HepG2 (cell line): ENCODE measurements around the gene ZBTB8OS. TPM values are rescaled to one million over a fixed set of nuclear protein-coding genes. Genes with fewer than 3 reads are reported as not detected.
A peak's percentile ranks its signal among the peaks of the same experiment; 100 is the strongest.

Source experiments
- ATM ChIP-seq: fragments of 450-650 bp; IDR thresholded peaks from 2 replicates; pipeline ENCODE4 v1.7.1; 2017; ENCODE audit warnings: mild to moderate bottlenecking, borderline replicate concordance
- BCL6 ChIP-seq: IDR thresholded peaks from 2 replicates; pipeline ENCODE4 v1.6.1; 2016; ENCODE audit warnings: missing genetic modification reagents, missing compliant biosample characterization
- BRD4 ChIP-seq: sonication (generic); formaldehyde crosslinking; IDR thresholded peaks from 2 replicates; pipeline ENCODE4 v1.4.0; 2020; ENCODE audit warnings: missing genetic modification reagents
- CHD2 ChIP-seq: IDR thresholded peaks from 2 replicates; pipeline ENCODE4 v1.6.1; 2011; ENCODE audit warnings: low read depth, low read length, improper control_type of control experiment
- DR1 ChIP-seq: sonication (generic); formaldehyde crosslinking; IDR thresholded peaks from 2 replicates; pipeline ENCODE4 v1.8.0; 2021; ENCODE audit warnings: mild to moderate bottlenecking, missing genetic modification reagents, inconsistent platforms
- KLF6 ChIP-seq: IDR thresholded peaks from 2 replicates; pipeline ENCODE4 v1.8.0; 2016; ENCODE audit warnings: missing biosample characterization, missing genetic modification reagents
- MTF2 ChIP-seq: sonication (generic); formaldehyde crosslinking; IDR thresholded peaks from 2 replicates; pipeline ENCODE4 v1.5.0; 2020; ENCODE audit warnings: missing genetic modification reagents, borderline replicate concordance
- NFAT5 ChIP-seq: sonication (generic); formaldehyde crosslinking; IDR thresholded peaks from 2 replicates; pipeline ENCODE4 v1.4.0; 2020; ENCODE audit warnings: missing genetic modification reagents
- NFATC3 ChIP-seq: sonication (generic); formaldehyde crosslinking; IDR thresholded peaks from 2 replicates; pipeline ENCODE4 v1.5.1; 2020; ENCODE audit warnings: mild to moderate bottlenecking, missing genetic modification reagents
- NFRKB ChIP-seq: fragments of 450-650 bp; IDR thresholded peaks from 2 replicates; pipeline ENCODE4 v1.6.1; 2017
- ONECUT2 ChIP-seq: sonication (generic); formaldehyde crosslinking; IDR thresholded peaks from 2 replicates; pipeline ENCODE4 v1.4.0; 2020; ENCODE audit warnings: missing genetic modification reagents
- POLR2AphosphoS5 ChIP-seq: IDR thresholded peaks from 2 replicates; pipeline ENCODE4 v1.6.1; 2012; ENCODE audit warnings: low read depth, low read length
- RARG ChIP-seq: sonication (generic); formaldehyde crosslinking; IDR thresholded peaks from 2 replicates; pipeline ENCODE4 v1.4.0; 2020; ENCODE audit warnings: low read depth, mild to moderate bottlenecking, missing genetic modification reagents
- SAFB2 ChIP-seq: sonication (generic); formaldehyde crosslinking; IDR thresholded peaks from 2 replicates; pipeline ENCODE4 v1.5.1; 2020; ENCODE audit warnings: missing genetic modification reagents, low read depth, mild to moderate bottlenecking, borderline replicate concordance
- SIX1 ChIP-seq: sonication (generic); formaldehyde crosslinking; IDR thresholded peaks from 2 replicates; pipeline ENCODE4 v1.4.0; 2020; ENCODE audit warnings: missing genetic modification reagents, borderline replicate concordance
- SP1 ChIP-seq, 2 experiments: fragments of 450-650 bp in 1 of 2; sonication (generic) in 1 of 2; formaldehyde crosslinking in 1 of 2; IDR thresholded peaks; 2 replicates each; pipeline versions ENCODE4 v1.4.0 to v1.6.1; 2016 to 2020; ENCODE audit warnings: missing genetic modification reagents in 1 of 2
- TAF1 ChIP-seq: sonication (generic); formaldehyde crosslinking; IDR thresholded peaks from 2 replicates; pipeline ENCODE4 v1.4.0; 2020; ENCODE audit warnings: missing genetic modification reagents
- TMF1 ChIP-seq: sonication (generic); formaldehyde crosslinking; IDR thresholded peaks from 2 replicates; pipeline ENCODE4 v1.8.1; 2022; ENCODE audit warnings: low read depth, missing genetic modification reagents
- TSC22D2 ChIP-seq: sonication (generic); formaldehyde crosslinking; IDR thresholded peaks from 2 replicates; pipeline ENCODE4 v1.5.1; 2020; ENCODE audit warnings: missing genetic modification reagents, mild to moderate bottlenecking, borderline replicate concordance
- ZBTB21 ChIP-seq: sonication (generic); formaldehyde crosslinking; IDR thresholded peaks from 2 replicates; pipeline ENCODE4 v1.4.0; 2020; ENCODE audit warnings: missing genetic modification reagents
- ZKSCAN5 ChIP-seq: sonication (generic); formaldehyde crosslinking; IDR thresholded peaks from 2 replicates; pipeline ENCODE4 v1.5.1; 2020; ENCODE audit warnings: mild to moderate bottlenecking, missing genetic modification reagents
- ZNF136 ChIP-seq: sonication (generic); formaldehyde crosslinking; IDR thresholded peaks from 2 replicates; pipeline ENCODE4 v1.8.1; 2022; ENCODE audit warnings: low read depth, mild to moderate bottlenecking, moderate library complexity, missing genetic modification reagents
- ZNF17 ChIP-seq: sonication (generic); formaldehyde crosslinking; IDR thresholded peaks from 2 replicates; pipeline ENCODE4 v1.5.0; 2020; ENCODE audit warnings: mild to moderate bottlenecking, missing genetic modification reagents
- ZNF33B ChIP-seq: sonication (generic); formaldehyde crosslinking; IDR thresholded peaks from 2 replicates; pipeline ENCODE4 v1.5.1; 2020; ENCODE audit warnings: mild to moderate bottlenecking, missing genetic modification reagents
- ZNF737 ChIP-seq: sonication (generic); formaldehyde crosslinking; IDR thresholded peaks from 2 replicates; pipeline ENCODE4 v1.5.0; 2020; ENCODE audit warnings: missing genetic modification reagents, mild to moderate bottlenecking, borderline replicate concordance
- ZNF780A ChIP-seq: sonication (generic); formaldehyde crosslinking; IDR thresholded peaks from 2 replicates; pipeline ENCODE4 v1.8.0; 2022; ENCODE audit warnings: mild to moderate bottlenecking, missing genetic modification reagents, moderate library complexity
- polyA plus RNA-seq, 8 experiments: library from polyadenylated mRNA; depleted of rRNA in 3 of 8; stranded (reverse) in 7 of 8; unstranded in 1 of 8; fragments of >200 nt; fragmentation: Illumina TruSeq in 4 of 8; extraction: Trizol in 4 of 8; gene quantifications; 2 replicates each; pipeline versions ENCODE4 v1.2.1 to v1.2.3, GENCODE V29; 2011 to 2016; ENCODE audit warnings: low read depth in 4 of 8, missing spikeins in 1 of 8, mixed read lengths in 1 of 8; ENCODE audit not compliant: insufficient read depth in 1 of 8
- total RNA-seq, 5 experiments: library from RNA; depleted of rRNA; stranded (reverse); fragments of >200 nt; fragmentation: Illumina TruSeq; extraction: Trizol; gene quantifications; 2 replicates each; pipeline ENCODE4 v1.2.3, GENCODE V29; 2016; ENCODE audit warnings: low read depth in 1 of 5

Gene ZBTB8OS
- total and polyA plus RNA-seq, 2 of the 13 experiments (the other 11 are each of a cell fraction or from before 2014, with no cell fraction given) = 57.7 to 84.8 TPM

- TF ChIP-seq ZNF17 (CRISPR knock-in tag) (no peak), TAF1 (CRISPR knock-in tag) (peak; percentile 75; the same call in 1 of the 2 replicates), POLR2AphosphoS5 (peak; percentile 85; the same call in 1 of the 2 replicates), ZNF33B (CRISPR knock-in tag) (peak; percentile 25; the same call in 1 of the 2 replicates), ZNF737 (CRISPR knock-in tag) (no peak), MTF2 (CRISPR knock-in tag) (no peak), KLF6 (CRISPR knock-in tag) (no peak), NFATC3 (CRISPR knock-in tag) (no peak), SIX1 (CRISPR knock-in tag) (no peak), ONECUT2 (CRISPR knock-in tag) (no peak), ZNF780A (CRISPR knock-in tag) (no peak), ZBTB21 (CRISPR knock-in tag) (0 out of 2 replicates have a peak, but pooled peaks have one; percentile 4), NFRKB (no peak), BRD4 (0 out of 2 replicates have a peak, but pooled peaks have one; percentile 47), DR1 (CRISPR knock-in tag) (peak; percentile 79), CHD2 (peak; percentile 77), ATM (no peak), SAFB2 (peak; percentile 40; the same call in 1 of the 2 replicates), RARG (CRISPR knock-in tag) (no peak), ZKSCAN5 (CRISPR knock-in tag) (no peak), TMF1 (CRISPR knock-in tag) (no peak), SP1 (IDR thresholded peaks at IDR 0.05) (no peak), SP1 (CRISPR knock-in tag; IDR thresholded peaks at IDR 0.05) (peak; percentile 51; the same call in 1 of the 2 replicates), NFAT5 (CRISPR knock-in tag) (no peak), TSC22D2 (no peak), BCL6 (no peak), ZNF136 (no peak)
Observed at GRCh38 chr1:32612189-32612881, 38.0 kb downstream of the ZBTB8OS start (continued).
